Tibial nerve (tissue), 4 donors: ENCODE data around the gene NPEPPS.

Source experiments
- EP300 ChIP-seq, 2 donors: sonication (generic); formaldehyde crosslinking; IDR thresholded peaks; one replicate each; pipeline ENCODE4 v1.6.1; 2017; ENCODE audit warnings: antibody characterized with exemption in 2 of 2, mild to moderate bottlenecking in 1 of 2
- POLR2A ChIP-seq, 2 donors: fragments of 450-650 bp; IDR thresholded peaks; one replicate each; pipeline ENCODE4 v1.6.1; 2017; ENCODE audit warnings: antibody characterized with exemption in 2 of 2, mild to moderate bottlenecking in 2 of 2, moderate library complexity in 2 of 2
- TF ChIP-seq, protein P1 (sequence below), 5 experiments: fragments of 200-600 bp in 3 of 5; fragments of 450-650 bp in 2 of 5; sonication (generic) in 3 of 5; IDR thresholded peaks; one replicate each; pipeline ENCODE4 v1.5.1; 2016 to 2019; ENCODE audit warnings: antibody characterized with exemption in 5 of 5, mild to moderate bottlenecking in 3 of 5, moderate library complexity in 2 of 5

DNA sequence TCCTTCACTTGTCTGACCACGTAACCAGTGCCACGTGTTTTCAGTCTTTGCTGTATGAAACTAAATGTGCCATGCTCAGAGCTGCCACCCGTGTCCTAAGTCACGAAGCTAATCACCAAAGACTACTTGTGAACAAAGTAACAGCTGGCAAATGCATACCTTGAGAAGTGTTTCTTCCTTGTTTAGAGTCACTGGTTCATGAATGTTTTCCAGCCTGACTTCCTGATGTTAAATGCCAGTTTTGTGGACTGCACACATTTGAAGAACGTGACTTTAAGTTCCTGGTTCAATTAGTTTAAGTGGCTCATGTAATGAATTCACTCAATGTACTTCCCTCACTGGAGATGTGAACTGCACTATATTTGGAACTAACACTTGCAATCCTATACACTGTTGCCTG is 98.9 kb downstream of the NPEPPS start:
- TF ChIP-seq EP300 (IDR thresholded peaks at IDR 0.05) (no peak), POLR2A (IDR thresholded peaks at IDR 0.05) (no peak)
- TF ChIP-seq, protein P1, sequence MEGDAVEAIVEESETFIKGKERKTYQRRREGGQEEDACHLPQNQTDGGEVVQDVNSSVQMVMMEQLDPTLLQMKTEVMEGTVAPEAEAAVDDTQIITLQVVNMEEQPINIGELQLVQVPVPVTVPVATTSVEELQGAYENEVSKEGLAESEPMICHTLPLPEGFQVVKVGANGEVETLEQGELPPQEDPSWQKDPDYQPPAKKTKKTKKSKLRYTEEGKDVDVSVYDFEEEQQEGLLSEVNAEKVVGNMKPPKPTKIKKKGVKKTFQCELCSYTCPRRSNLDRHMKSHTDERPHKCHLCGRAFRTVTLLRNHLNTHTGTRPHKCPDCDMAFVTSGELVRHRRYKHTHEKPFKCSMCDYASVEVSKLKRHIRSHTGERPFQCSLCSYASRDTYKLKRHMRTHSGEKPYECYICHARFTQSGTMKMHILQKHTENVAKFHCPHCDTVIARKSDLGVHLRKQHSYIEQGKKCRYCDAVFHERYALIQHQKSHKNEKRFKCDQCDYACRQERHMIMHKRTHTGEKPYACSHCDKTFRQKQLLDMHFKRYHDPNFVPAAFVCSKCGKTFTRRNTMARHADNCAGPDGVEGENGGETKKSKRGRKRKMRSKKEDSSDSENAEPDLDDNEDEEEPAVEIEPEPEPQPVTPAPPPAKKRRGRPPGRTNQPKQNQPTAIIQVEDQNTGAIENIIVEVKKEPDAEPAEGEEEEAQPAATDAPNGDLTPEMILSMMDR (IDR thresholded peaks at IDR 0.05): no peak
